SH-SY5Y (cell line): Measurements from ENCODE around the gene C2.

ENCODE experiments used
- GATA2 ChIP-seq: IDR thresholded peaks from 2 replicates; pipeline ENCODE4 v1.6.1; 2011; ENCODE audit warnings: mild to moderate bottlenecking, low read depth, low read length
- GATA3 ChIP-seq: IDR thresholded peaks from 2 replicates; pipeline ENCODE4 v1.6.1; 2011; ENCODE audit warnings: low read depth, mild to moderate bottlenecking, low read length, moderate library complexity

DNA sequence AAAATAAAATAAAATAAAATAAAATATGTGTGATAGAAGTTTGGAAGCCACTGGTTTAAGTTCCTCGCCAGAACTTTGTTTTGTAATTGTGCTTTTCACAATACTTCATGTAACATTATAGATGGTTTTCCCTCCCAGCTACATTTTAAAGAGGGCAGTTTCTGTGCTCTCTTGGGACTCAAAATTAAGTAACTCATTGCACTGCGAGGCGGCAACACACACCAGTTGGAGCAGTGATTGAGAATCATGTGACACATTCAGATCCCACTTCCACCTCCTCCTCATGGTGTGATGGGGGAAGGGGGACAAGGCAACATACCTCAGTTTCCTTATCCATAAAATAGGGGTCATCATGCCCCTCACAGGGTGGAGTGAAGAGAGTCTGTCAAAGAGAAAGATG lies 7.5 kb downstream of the C2 start:
- TF ChIP-seq GATA3 (no peak), GATA2 (no peak)
